ENCODE results near the gene FIGNL1.

FIGNL1 gene

GRCh38 chr7:50397320-50397970, 52.7 kb downstream of the FIGNL1 start:
- no peak for DNase-seq

DNA sequence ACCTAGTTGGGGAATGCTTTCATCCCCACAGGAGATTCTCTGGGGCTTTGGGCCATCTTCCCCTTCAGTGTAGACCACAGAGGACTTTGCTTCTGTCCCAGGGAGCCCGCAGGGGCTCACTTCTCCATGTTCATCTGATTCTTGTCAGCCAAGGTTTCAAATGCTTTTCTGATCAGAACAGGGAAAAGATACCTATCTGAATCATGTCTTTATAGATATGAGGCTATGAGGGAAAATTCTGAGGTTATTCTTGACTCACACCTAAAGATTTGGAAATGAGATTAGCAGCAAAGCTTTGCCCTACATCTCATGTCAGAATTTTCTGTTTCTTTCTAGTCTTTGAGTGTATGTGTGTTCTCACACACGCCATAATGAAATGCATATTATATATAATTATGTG, 53.3 kb downstream of the FIGNL1 start:
- no peak for DNase-seq

- DNase-seq, result no peak
Observed at GRCh38 chr7:50394315-50394714, 55.8 kb downstream of the FIGNL1 start.
